Activated CD8-positive, alpha-beta memory T cell treated with anti-CD3 and anti-CD28 coated beads, Interleukin-2, amount 10 ng/mL, durations not matched to agents 7 days and 5 days (primary cell): ENCODE measurements around the gene PTPN3. TPM values are rescaled to one million over a fixed set of nuclear protein-coding genes. Genes with fewer than 3 reads are reported as not detected.
"Not testable (repeated sequence)": the region's sequence is repeated elsewhere in the genome, so short reads cannot be mapped to it uniquely, and the experiment has no call there.

Source experiments
- ATAC-seq: fragments of 150-1000 bp; cut with Tn5 transposase; one replicate; pipeline ENCODE4 v1.10.0; 2021; ENCODE audit warnings: moderate library complexity
- CTCF ChIA-PET: fragments of 350-600 bp; sonication (Branson Sonifier 250); formaldehyde crosslinking; loops from one replicate; lab custom pipeline; 2021; ENCODE audit warnings: antibody characterized with exemption; lab: Charles Lee
- DNase-seq: peaks from one replicate; pipeline ENCODE4 v3.0.0-alpha.2; 2020
- H3K27ac Mint-ChIP-seq: one replicate; pipeline ENCODE4 v1.8.0; 2021; ENCODE audit warnings: mild to moderate bottlenecking, mixed read lengths
- H3K27me3 Mint-ChIP-seq: one replicate; pipeline ENCODE4 v1.8.0; 2021; ENCODE audit warnings: mixed read lengths
- H3K36me3 Mint-ChIP-seq: one replicate; pipeline ENCODE4 v1.8.0; 2021; ENCODE audit warnings: mild to moderate bottlenecking, mixed read lengths
- H3K4me1 Mint-ChIP-seq: one replicate; pipeline ENCODE4 v1.8.0; 2021; ENCODE audit warnings: mixed read lengths
- H3K4me3 Mint-ChIP-seq: one replicate; pipeline ENCODE4 v1.8.0; 2021; ENCODE audit warnings: mild to moderate bottlenecking, moderate library complexity, mixed read lengths
- H3K9me3 Mint-ChIP-seq: one replicate; pipeline ENCODE4 v1.8.0; 2022; ENCODE audit warnings: low read depth, mixed read lengths
- total RNA-seq, 2 experiments: library from RNA; stranded (reverse); gene quantifications; one replicate each; pipeline ENCODE4 v1.2.3, GENCODE V29; 2021

The PTPN3 gene
- total RNA-seq, 2 experiments from 2014 or later, result 0.50 to 4.1 TPM

DNA sequence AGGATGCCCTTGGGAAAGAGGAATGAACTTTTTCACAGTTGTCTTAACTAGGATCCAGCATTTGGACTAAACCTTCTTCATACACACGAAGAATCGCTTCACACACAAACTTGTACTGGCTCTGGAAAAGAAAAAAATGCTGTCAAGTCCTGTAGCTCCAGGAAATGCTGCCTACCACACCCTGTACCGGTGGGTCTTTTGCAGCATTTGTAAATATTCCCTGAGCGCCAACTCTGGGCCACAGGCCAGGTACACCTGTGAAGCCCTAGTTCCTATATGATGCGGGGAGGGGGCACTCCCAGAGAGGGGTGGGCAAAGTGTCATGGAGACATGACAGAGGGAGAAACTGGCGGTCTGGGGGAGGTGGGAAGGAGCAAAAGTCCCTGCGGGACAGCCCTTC, 118.6 kb downstream of the PTPN3 start:
- no peak for ATAC-seq
- H3K4me1 Mint-ChIP-seq, result peaks cover 8% of the 10 kb centered on the region
- H3K27me3 Mint-ChIP-seq, result peaks cover 10% of the 10 kb centered on the region
- CTCF ChIA-PET, result no interaction called here
- no peaks in the 10 kb centered on the region for H3K36me3 Mint-ChIP-seq
- DNase-seq, result no peak
- H3K27ac Mint-ChIP-seq, result no peak overlapping the region
- H3K9me3 Mint-ChIP-seq, result no peaks in the 10 kb centered on the region
- no peak overlapping the region for H3K4me3 Mint-ChIP-seq

DNA sequence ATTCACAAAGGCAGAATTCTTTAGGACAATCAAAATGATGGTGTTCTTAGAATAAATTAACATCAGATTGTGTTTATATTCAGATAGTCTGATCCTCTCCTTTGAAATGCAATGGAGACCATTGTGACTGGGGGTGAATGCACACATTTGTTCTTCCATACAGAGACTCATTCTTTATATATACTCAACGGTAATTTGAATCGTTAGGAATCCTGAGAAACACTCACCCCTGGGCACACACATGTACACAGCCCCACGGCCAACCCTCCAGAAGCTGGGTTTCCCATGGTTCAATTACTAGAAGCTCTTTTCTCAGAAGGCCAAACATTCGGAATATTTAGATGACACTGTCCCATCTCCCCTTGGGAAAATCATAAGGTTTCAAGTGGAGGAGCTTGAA, 119.8 kb downstream of the PTPN3 start:
- peaks cover 8% of the 10 kb centered on the region for H3K4me1 Mint-ChIP-seq
- no peak overlapping the region for H3K4me3 Mint-ChIP-seq
- H3K36me3 Mint-ChIP-seq, result no peaks in the 10 kb centered on the region
- peaks cover 10% of the 10 kb centered on the region for H3K27me3 Mint-ChIP-seq
- no peak overlapping the region for H3K27ac Mint-ChIP-seq
- ATAC-seq, result no peak
- H3K9me3 Mint-ChIP-seq, result no peaks in the 10 kb centered on the region
- CTCF ChIA-PET, result no interaction called here
- no peak for DNase-seq

DNA sequence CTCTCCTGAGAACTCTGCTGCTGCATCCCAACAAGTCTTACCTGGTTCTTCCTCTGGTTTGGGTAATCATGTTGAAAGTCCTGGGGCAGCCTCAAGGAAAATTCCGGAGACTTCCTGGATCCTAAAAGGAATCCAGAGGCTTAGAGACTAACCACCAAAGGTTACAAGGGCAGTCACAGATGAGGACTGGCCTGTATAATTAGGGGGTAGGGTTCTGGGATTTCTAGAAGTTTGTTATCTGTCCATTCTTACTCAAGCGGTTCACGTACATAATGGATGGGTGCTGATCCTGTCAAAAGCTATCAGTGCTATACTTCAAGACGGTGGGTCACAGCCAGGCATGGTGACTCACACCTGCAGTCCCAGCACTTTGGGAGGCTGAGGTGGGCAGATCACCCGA, 125.9 kb downstream of the PTPN3 start:
- Mint-ChIP-seq H3K27me3 (peaks cover 10% of the 10 kb centered on the region), H3K9me3 (peaks cover 2% of the 10 kb centered on the region), H3K27ac (no peak overlapping the region), H3K4me1 (no peaks in the 10 kb centered on the region), H3K4me3 (no peak overlapping the region), H3K36me3 (no peaks in the 10 kb centered on the region)
- no peak for DNase-seq
- no peak for ATAC-seq
- CTCF ChIA-PET, result no interaction called here

DNA sequence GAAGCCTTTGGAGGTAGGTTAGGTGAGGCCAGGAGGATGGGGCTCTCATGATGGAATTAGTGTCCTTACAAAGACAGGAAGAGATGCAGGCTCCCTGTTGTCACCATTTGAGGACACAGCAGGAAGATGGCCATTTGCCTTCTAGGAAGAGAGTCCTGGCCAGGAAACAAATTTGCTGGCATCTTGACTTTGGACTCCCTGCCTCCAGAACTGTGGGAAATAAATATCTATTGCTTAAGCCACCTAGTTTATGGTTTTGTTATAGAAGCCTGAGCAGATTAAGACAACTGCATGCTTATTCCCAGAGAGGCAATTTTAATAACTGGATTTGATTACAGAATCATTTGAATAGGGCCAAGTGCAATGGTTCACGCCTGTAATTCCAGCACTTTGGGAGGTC, 126.7 kb downstream of the PTPN3 start:
- CTCF ChIA-PET, result no interaction called here
- H3K4me3 Mint-ChIP-seq, result no peak overlapping the region
- no peak for ATAC-seq
- no peak for DNase-seq
- H3K9me3 Mint-ChIP-seq, result peaks cover 2% of the 10 kb centered on the region
- H3K27ac Mint-ChIP-seq, result no peak overlapping the region
- no peaks in the 10 kb centered on the region for H3K36me3 Mint-ChIP-seq
- H3K4me1 Mint-ChIP-seq, result no peaks in the 10 kb centered on the region
- H3K27me3 Mint-ChIP-seq, result peaks cover 5% of the 10 kb centered on the region

DNA sequence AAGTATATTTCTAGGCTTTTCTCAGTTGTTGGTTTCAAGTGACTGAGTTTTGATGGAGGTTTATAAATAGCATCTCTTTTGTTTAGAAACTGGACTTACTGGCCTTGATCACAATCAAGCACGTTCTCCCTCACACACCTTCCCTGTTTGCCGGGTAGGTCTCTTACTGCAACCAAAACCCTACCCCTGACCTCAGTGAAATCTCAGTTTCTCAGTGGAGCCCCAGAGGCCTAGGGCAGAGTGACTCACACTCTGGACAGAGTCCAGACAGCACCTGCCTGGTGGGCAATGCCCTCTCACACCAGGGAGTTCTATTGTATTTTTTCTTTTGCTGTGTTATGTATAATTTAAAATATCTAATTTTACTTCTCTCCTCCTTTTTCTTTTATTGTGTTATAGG, 128.8 kb downstream of the PTPN3 start:
- Mint-ChIP-seq H3K36me3 (no peaks in the 10 kb centered on the region), H3K27me3 (peaks cover 5% of the 10 kb centered on the region), H3K4me1 (no peaks in the 10 kb centered on the region), H3K27ac (no peak overlapping the region), H3K9me3 (peaks cover 2% of the 10 kb centered on the region), H3K4me3 (no peak overlapping the region)
- ATAC-seq, result no peak
- no peak for DNase-seq
- CTCF ChIA-PET, result no interaction called here

DNA sequence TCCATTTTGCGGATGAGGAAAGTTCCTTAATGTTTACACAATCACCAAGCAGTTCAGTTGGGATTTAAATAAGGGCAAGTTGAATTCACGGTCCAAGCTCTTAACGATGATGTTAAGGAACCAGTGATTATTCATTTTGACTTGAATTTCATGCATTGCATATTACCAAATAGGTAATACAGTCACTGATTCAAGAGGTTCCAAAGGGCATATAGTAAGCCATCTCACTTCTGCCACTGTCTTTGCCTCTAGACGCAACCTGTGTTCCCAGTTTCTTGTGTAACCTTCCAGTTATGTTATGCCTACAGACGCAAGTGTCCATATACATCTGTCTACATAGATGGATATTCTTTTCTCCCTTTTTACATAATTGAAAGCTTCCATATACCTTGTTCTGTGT, 137.3 kb downstream of the PTPN3 start:
- no peak overlapping the region for H3K4me3 Mint-ChIP-seq
- H3K36me3 Mint-ChIP-seq, result no peaks in the 10 kb centered on the region
- H3K27ac Mint-ChIP-seq, result no peak overlapping the region
- H3K4me1 Mint-ChIP-seq, result no peaks in the 10 kb centered on the region
- CTCF ChIA-PET, result no interaction called here
- H3K9me3 Mint-ChIP-seq, result no peaks in the 10 kb centered on the region
- DNase-seq (no peak), ATAC-seq (no peak)
- peaks cover 5% of the 10 kb centered on the region for H3K27me3 Mint-ChIP-seq

DNA sequence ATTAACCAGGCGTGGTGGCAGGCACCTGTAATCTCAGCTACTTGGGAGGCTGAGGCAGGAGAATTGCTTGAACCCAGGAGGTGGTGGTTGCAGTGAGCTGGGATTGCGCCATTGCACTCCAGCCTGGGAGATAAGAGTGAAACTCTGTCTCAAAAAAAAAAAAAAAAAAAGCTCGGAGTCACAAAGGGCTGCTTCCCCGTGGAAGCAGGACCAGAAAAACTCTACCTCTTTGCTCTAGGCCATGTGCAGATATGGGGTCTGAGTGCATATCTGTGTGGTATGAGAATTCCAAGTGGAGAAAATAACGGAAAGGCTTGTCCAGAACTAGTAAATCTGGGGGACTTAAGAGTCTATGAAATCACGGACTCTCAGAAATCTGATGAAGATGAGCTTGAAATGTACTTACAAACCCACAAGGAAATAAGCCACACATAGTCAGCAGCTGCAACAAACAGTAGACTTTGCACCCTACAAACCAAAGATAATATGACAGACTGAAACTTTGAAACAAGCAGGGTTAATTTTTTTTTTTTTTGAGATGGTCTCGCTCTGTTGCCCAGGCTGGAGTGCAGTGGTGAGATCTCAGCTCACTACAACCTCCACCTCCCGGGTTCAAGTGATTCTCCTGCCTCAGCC, 139.0 kb downstream of the PTPN3 start:
- H3K27me3 Mint-ChIP-seq, H3K4me1 Mint-ChIP-seq, H3K4me3 Mint-ChIP-seq, CTCF ChIA-PET, H3K36me3 Mint-ChIP-seq, H3K27ac Mint-ChIP-seq, H3K9me3 Mint-ChIP-seq, ATAC-seq, DNase-seq: not testable (repeated sequence)

DNA sequence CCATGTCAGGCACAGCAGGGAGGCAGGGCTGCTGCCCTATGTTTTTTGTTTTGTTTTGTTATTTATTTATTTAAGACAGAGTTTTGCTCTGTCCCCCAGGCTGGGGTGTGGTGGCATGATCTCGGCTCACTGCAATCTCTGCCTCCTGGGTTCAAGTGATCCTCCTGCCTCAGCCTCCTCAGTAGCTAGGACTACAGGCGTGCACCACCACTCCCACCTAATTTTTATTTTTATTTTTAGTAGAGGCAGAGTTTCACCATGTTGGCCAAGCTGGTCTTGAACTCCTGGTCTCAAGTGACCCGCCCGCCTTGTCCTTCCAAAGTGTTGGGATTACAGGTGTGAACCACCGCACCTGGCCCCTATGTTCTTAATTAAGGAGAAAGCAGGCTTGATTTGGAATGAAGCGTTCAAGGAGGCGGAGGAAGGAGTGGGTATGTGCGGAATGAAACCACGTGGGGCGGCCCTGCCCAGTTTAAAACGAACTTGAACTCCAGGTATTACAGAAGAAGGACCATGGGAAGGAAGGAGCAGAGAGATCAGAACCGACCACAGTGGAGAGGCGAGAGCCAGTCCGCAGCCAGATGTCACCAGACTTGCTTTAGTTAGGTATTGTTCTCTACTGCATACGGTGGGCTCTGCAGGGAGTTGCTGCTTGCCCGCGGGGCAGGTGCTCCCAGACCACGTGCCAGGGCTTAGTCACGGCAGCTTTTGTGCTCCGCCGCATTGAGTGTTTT, 142.4 kb downstream of the PTPN3 start:
- Mint-ChIP-seq H3K36me3 (no peaks in the 10 kb centered on the region), H3K4me1 (no peaks in the 10 kb centered on the region), H3K4me3 (no peak overlapping the region), H3K27ac (no peak overlapping the region), H3K9me3 (no peaks in the 10 kb centered on the region), H3K27me3 (peaks cover 6% of the 10 kb centered on the region)
- ATAC-seq (no peak), DNase-seq (no peak)
- CTCF ChIA-PET, result no interaction called here

DNA sequence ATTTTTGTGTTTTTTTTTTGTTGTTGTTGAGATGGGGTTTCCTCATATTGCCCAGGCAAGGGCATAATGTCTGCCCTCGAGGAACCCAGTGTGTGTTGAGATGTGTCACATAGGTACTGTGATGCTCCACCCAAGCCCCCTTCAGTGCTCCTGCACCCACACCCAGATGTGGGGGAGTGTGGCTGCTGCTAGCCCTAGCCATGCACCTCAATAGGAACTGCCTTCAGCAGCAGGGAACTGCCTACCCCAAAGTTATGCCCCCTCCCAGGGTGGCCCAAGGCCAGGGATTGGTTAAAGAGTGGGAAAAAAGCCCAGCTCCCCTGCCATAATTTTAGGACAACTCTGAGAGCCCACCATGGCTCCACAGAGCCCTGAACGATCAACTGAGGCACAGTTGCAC, 143.9 kb downstream of the PTPN3 start:
- Mint-ChIP-seq H3K9me3 (no peaks in the 10 kb centered on the region), H3K27me3 (peaks cover 3% of the 10 kb centered on the region), H3K36me3 (no peaks in the 10 kb centered on the region), H3K4me3 (no peak overlapping the region), H3K27ac (no peak overlapping the region), H3K4me1 (no peaks in the 10 kb centered on the region)
- CTCF ChIA-PET, result no interaction called here
- DNase-seq (no peak), ATAC-seq (no peak)

DNA sequence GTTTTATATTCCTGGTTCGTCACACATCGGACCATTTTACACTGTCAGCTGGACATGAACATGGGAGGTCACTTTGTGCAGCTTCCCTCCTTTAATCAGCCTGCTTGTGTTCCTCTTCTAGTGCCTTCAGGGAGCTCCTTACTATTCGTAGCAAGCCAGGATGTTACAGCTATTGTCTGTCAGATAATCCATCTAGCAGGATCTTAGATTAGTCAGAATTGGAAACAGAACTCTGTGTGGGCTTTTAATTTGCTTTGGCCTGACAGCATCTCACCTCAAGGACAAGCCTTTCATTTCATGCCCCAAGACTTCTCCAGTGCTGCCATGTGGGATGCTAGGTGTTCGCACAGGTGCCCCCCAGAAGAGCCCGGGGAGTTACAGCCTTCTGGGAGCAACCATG, 147.1 kb downstream of the PTPN3 start:
- H3K4me1 Mint-ChIP-seq, result no peaks in the 10 kb centered on the region
- CTCF ChIA-PET, result no interaction called here

DNA sequence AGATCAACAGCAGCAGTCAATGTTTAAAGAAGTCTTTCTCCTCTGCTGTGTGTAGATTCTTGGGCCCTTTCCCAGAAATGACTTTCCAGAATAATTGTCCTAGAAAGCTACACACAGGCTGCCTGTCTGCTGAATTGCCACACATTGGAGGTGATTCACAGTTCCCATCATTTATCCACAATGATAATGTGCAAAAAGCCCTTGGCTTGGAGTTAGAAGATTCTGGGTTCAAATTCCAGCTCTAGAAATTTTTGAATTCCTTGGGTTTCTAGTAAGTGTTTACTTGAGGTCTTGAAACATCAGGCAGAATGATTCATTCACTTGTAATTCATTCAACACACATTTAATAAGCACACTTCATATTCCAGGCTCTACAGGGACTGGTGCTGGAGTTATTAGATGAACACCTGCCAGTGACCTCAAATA, 148.7 kb downstream of the PTPN3 start:
- CTCF ChIA-PET, result no interaction called here
- Mint-ChIP-seq H3K4me3 (no peak overlapping the region), H3K36me3 (no peaks in the 10 kb centered on the region), H3K4me1 (no peaks in the 10 kb centered on the region), H3K27ac (no peak overlapping the region), H3K27me3 (peaks cover 3% of the 10 kb centered on the region), H3K9me3 (no peaks in the 10 kb centered on the region)
- no peak for DNase-seq
- no peak for ATAC-seq

More for the DNA sequence above, 147.1 kb downstream of the PTPN3 start:
- DNase-seq (no peak), ATAC-seq (no peak)
- Mint-ChIP-seq H3K27me3 (peaks cover 3% of the 10 kb centered on the region), H3K9me3 (no peaks in the 10 kb centered on the region), H3K36me3 (no peaks in the 10 kb centered on the region), H3K4me3 (no peak overlapping the region), H3K27ac (no peak overlapping the region)

DNA sequence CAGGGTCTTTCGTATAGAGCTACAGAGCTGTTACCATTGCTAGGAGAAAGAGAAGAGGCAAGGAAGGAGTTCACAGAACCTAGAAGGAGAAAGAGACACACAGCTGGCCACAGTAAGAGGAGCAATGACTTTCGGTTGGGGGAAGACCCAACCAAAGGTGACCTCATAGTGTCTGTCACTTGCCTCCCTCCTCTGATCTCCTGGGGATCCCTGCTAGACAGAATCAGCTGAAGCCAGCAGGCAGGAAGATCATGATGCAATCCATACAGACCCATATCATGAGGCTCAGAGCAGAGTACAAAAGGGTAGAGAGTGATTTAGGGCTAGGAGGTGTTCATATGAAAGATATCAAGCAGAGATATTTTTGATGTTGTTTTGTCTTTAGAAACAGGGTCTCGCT, 151.2 kb downstream of the PTPN3 start:
- H3K4me3 Mint-ChIP-seq, result no peak overlapping the region
- CTCF ChIA-PET, result no interaction called here

DNA sequence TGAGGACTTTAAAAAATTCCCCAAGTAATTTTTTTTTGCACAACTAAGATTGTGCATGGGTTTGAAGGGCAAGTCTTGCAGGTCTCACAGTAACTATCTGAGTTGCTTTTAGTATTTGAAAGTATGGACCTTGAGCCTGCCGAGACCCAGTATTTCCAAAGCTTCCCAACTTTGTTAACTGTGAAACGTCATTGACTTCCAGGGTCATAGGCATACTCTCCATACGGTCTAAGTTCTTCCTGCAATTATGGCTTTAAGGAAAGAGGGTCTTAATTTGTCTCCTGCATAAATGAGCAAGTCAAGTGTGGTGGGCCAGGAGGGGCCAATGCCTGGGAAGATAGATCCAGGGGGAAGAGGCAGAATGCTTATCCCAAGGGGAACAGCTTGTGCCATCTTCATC, 153.2 kb downstream of the PTPN3 start:
- no peaks in the 10 kb centered on the region for H3K9me3 Mint-ChIP-seq
- no peaks in the 10 kb centered on the region for H3K36me3 Mint-ChIP-seq
- DNase-seq (no peak), ATAC-seq (no peak)
- H3K4me3 Mint-ChIP-seq, result no peak overlapping the region
- H3K27ac Mint-ChIP-seq, result no peak overlapping the region
- no peaks in the 10 kb centered on the region for H3K4me1 Mint-ChIP-seq
- CTCF ChIA-PET, result no interaction called here
- H3K27me3 Mint-ChIP-seq, result no peaks in the 10 kb centered on the region

More for the DNA sequence above, 151.2 kb downstream of the PTPN3 start:
- no peaks in the 10 kb centered on the region for H3K27me3 Mint-ChIP-seq
- no peak overlapping the region for H3K27ac Mint-ChIP-seq
- no peaks in the 10 kb centered on the region for H3K4me1 Mint-ChIP-seq
- ATAC-seq (no peak), DNase-seq (no peak)
- H3K9me3 Mint-ChIP-seq, result no peaks in the 10 kb centered on the region
- H3K36me3 Mint-ChIP-seq, result no peaks in the 10 kb centered on the region

DNA sequence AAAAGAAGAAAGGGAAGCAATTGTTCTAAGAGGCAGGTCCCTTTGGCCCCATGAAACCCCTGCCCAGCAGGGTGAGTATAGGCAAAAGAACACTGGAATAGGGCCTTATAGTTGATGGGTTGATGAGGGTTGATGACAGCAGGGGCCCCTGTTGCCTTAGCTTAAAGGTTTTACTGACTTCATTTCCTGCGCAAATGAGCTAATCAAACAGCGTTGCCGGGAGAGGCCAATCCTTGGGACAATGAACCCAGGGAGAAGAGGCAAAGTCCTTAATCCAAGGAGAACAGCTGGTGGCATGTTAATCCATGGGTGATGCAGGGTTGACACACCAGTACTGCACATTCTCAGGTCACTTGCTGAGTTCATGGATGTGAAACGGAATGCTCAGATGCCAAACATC, 155.2 kb downstream of the PTPN3 start:
- Mint-ChIP-seq H3K4me3 (no peak overlapping the region), H3K36me3 (no peaks in the 10 kb centered on the region), H3K27ac (no peak overlapping the region), H3K4me1 (no peaks in the 10 kb centered on the region), H3K9me3 (no peaks in the 10 kb centered on the region), H3K27me3 (peaks cover 2% of the 10 kb centered on the region)
- DNase-seq (no peak), ATAC-seq (no peak)
- CTCF ChIA-PET, result interaction anchor here (1.0 kb wide), 1 partner anchor 99 kb away, joined by 3 read pairs; no protein-coding TSS in a partner anchor
